Measurements from ENCODE around the gene EDN2.

Gene EDN2

DNA sequence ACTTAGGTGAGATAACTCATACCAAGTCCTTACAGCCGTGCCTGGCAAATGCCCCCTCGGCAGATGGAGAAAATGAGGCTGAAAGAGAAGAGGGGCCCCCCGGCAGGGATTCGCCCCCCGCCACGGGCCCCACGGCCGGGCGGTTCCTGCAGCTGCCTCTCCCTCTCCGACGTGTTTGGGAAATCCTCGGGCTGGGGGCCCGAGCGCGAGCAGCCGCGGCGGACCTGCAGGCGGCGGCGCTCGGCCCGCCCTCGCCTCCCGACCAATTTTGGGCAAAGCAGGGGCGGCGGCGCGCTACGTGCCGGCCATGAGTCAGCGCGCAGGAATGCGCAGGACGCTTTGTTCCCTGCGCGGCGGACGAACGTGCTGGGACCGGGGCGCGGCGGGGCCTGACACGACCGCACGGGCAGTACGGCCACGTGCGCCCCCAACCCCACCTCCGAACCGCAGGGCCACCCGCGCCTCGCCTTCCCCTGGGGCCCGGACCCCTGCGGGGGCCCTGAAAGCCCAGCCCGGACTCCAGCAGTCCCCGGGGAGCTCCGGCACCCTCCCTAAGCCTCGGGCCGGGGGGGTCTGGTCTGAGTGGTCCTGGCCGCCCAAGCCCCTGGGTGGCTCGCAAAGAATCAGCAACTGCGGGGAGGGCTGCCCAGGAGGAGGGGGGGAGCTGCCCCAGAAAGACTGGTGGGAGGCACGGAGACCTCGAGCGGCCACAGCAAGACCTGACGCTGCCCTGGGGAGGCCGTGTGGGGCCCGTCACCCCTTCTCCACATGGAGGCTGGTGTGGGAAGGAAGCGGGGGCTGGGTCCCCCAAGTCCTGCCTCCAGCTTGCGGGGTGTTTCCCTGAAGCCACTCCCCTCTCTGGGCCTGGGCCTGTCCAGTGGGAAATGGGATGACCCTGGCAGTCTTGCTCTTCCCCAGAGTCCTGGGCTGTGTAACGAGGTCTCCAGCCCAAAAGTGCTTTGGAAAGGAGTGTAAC lies 11.9 kb upstream of the EDN2 start:
- TF ChIP-seq TAF1 (IDR thresholded peaks at IDR 0.05; ENCODE audit: borderline replicate concordance, insufficient read depth, low read length) = no peak
- TF ChIP-seq, protein P1, sequence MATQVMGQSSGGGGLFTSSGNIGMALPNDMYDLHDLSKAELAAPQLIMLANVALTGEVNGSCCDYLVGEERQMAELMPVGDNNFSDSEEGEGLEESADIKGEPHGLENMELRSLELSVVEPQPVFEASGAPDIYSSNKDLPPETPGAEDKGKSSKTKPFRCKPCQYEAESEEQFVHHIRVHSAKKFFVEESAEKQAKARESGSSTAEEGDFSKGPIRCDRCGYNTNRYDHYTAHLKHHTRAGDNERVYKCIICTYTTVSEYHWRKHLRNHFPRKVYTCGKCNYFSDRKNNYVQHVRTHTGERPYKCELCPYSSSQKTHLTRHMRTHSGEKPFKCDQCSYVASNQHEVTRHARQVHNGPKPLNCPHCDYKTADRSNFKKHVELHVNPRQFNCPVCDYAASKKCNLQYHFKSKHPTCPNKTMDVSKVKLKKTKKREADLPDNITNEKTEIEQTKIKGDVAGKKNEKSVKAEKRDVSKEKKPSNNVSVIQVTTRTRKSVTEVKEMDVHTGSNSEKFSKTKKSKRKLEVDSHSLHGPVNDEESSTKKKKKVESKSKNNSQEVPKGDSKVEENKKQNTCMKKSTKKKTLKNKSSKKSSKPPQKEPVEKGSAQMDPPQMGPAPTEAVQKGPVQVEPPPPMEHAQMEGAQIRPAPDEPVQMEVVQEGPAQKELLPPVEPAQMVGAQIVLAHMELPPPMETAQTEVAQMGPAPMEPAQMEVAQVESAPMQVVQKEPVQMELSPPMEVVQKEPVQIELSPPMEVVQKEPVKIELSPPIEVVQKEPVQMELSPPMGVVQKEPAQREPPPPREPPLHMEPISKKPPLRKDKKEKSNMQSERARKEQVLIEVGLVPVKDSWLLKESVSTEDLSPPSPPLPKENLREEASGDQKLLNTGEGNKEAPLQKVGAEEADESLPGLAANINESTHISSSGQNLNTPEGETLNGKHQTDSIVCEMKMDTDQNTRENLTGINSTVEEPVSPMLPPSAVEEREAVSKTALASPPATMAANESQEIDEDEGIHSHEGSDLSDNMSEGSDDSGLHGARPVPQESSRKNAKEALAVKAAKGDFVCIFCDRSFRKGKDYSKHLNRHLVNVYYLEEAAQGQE (IDR thresholded peaks at IDR 0.05; ENCODE audit: insufficient read depth in 1 of 2, low read depth in 2 of 2, low read length in 2 of 2) = no peak

DNA sequence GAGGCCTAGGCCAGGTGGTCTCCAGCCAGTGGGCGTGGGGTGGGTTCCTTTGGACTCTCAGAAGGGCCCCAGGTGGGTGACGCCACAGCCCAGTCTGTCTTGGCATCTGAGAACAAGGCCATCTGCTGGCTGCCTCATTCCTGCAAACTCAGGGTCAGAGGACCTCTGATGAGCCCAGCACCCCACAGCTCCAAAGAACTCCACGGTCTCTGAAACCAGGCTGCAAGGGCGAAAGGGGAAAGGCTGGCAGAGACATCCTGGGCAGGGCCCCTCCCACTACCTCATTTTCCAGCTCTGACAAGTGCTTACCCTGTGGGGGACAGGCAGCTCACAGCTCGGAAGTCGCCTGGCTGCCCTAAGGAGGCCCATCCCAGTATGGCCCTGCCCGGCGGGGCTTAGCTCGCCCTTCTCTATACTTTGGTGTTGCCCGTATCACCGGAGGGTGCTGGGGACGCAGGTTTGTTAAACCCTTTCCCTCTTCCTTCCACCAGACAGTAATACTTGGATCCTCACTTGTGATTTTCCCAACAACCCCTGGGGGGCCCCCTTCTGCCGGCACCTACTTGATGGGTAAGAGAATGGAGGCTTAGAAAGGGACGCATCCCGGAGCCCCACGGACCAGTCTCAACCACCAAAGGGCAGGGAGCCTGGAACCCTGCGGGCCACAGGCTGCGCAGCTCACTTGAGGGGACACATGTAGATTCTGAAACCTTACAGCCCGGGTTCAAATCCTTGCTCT lies 10.9 kb upstream of the EDN2 start:
- TF ChIP-seq FOXP2 (optimal IDR thresholded peaks at IDR 0.05; ENCODE audit: borderline replicate concordance, extremely low read depth, extremely low read length, insufficient read depth) (no peak), TAF1 (IDR thresholded peaks at IDR 0.05; ENCODE audit: borderline replicate concordance, insufficient read depth, low read length) (no peak), POLR2AphosphoS5 (IDR thresholded peaks at IDR 0.05; ENCODE audit: low read depth, low read length) (no peak), SIN3A (IDR thresholded peaks at IDR 0.05; ENCODE audit: borderline replicate concordance, insufficient read depth, low read length) (no peak)
- TF ChIP-seq, protein P1 (IDR thresholded peaks at IDR 0.05; ENCODE audit: insufficient read depth in 1 of 2, low read depth in 2 of 2, low read length in 2 of 2) = no peak

GRCh38 chr1:41494351-41495209 lies 10.1 kb upstream of the EDN2 start:
- TF ChIP-seq POLR2AphosphoS5 (IDR thresholded peaks at IDR 0.05; ENCODE audit: low read depth, low read length) = no peak
- TF ChIP-seq TAF1 (IDR thresholded peaks at IDR 0.05; ENCODE audit: borderline replicate concordance, insufficient read depth, low read length) = no peak
- no peak for TF ChIP-seq SIN3A (IDR thresholded peaks at IDR 0.05; ENCODE audit: borderline replicate concordance, insufficient read depth, low read length)
- no peak for TF ChIP-seq FOXP2 (optimal IDR thresholded peaks at IDR 0.05; ENCODE audit: borderline replicate concordance, extremely low read depth, extremely low read length, insufficient read depth)
- TF ChIP-seq, protein P1 (IDR thresholded peaks at IDR 0.05; ENCODE audit: insufficient read depth in 1 of 2, low read depth in 2 of 2, low read length in 2 of 2) = no peak

- TF ChIP-seq SIN3A (IDR thresholded peaks at IDR 0.05; ENCODE audit: borderline replicate concordance, insufficient read depth, low read length) (no peak), POLR2AphosphoS5 (IDR thresholded peaks at IDR 0.05; ENCODE audit: low read depth, low read length) (no peak), FOXP2 (optimal IDR thresholded peaks at IDR 0.05; ENCODE audit: borderline replicate concordance, extremely low read depth, extremely low read length, insufficient read depth) (no peak), TAF1 (IDR thresholded peaks at IDR 0.05; ENCODE audit: borderline replicate concordance, insufficient read depth, low read length) (no peak)
- TF ChIP-seq, protein P1 (IDR thresholded peaks at IDR 0.05; ENCODE audit: insufficient read depth in 1 of 2, low read depth in 2 of 2, low read length in 2 of 2) = no peak
Observed at GRCh38 chr1:41493626-41494350, 9.3 kb upstream of the EDN2 start.

Measured in PFSK-1 (cell line).